Measurements from ENCODE around the gene ELAVL3. TPM values are rescaled to one million over a fixed set of nuclear protein-coding genes. Genes with fewer than 3 reads are reported as not detected.

The ELAVL3 gene
- total and polyA plus RNA-seq, 2 of the 4 experiments (the other 2 are of a cell fraction): not detected

DNA sequence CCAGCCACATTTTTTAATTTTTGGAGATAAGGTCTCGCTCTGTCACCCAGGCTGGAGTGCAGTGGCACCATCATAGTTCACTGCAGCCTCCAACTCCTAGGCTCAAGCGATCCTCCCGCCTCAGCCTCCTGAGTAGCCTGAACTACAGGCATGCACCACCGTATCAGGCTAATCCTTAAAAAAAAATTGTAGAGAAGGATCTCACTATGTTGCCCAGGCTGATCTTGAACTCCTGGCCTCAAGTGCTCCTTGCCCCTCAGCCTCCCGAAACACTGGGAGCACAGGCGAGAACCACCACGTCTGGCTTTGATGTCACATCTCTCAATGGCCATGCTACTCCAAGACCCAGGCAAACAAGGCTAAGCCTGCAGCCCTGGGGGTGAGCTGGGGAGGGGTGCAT lies 24.2 kb downstream of the ELAVL3 start:
- Histone ChIP-seq H3K14ac (replicated peaks; ENCODE audit: low read depth, low read length) (no peak overlapping the region), H3K27me3 (ENCODE audit: control insufficient read depth, insufficient read depth, low read length) (no peaks in the 10 kb centered on the region; the same call in 1 of the 2 replicates), H2AK5ac (ENCODE audit: low read depth, low read length) (no peak overlapping the region), H2BK15ac (ENCODE audit: low read depth, low read length) (no peak overlapping the region), H3K27ac (ENCODE audit: insufficient read depth, low read length) (no peak overlapping the region), H3K79me1 (ENCODE audit: low read depth in 1 of 2, low read length in 2 of 2) (no peaks in the 10 kb centered on the region), H3K9me3 (ENCODE audit: control insufficient read depth, insufficient read depth, low read length) (no peaks in the 10 kb centered on the region), H3K9me1 (ENCODE audit: insufficient read depth, low read length) (no peaks in the 10 kb centered on the region), H4K20me1 (ENCODE audit: insufficient read depth, low read length) (no peaks in the 10 kb centered on the region), H3K56ac (ENCODE audit: extremely low read depth, insufficient read depth, low read length) (no peak overlapping the region), H4K8ac (ENCODE audit: low read depth in 2 of 2, low read length in 2 of 2) (no peak overlapping the region), H4K91ac (ENCODE audit: insufficient read depth, low read depth, low read length) (no peak overlapping the region), H4K5ac (ENCODE audit: low read depth, low read length) (no peak overlapping the region), H3K4me1 (ENCODE audit: control insufficient read depth, insufficient read depth, low read length) (no peaks in the 10 kb centered on the region; the same call in 1 of the 2 replicates), H3K9ac (ENCODE audit: low read depth, low read length) (no peak overlapping the region), H3K4me3 (ENCODE audit: insufficient read depth, low read depth, low read length) (no peak overlapping the region), H3K4ac (ENCODE audit: low read depth, low read length) (no peak overlapping the region), H2BK20ac (ENCODE audit: low read depth, low read length) (no peak overlapping the region), H3K36me3 (ENCODE audit: control insufficient read depth, insufficient read depth, low read length) (no peaks in the 10 kb centered on the region), H3K23ac (ENCODE audit: low read depth, low read length) (no peak overlapping the region), H2BK120ac (ENCODE audit: low read depth, low read length) (no peak overlapping the region), H3K4me2 (ENCODE audit: low read depth, low read length) (no peak overlapping the region), H2AK9ac (replicated peaks; ENCODE audit: low read depth, low read length, poor library complexity) (no peak overlapping the region), H3K18ac (ENCODE audit: low read depth, low read length) (no peak overlapping the region), H2BK5ac (ENCODE audit: low read depth, low read length, poor library complexity, severe bottlenecking) (no peak overlapping the region), H2AFZ (replicated peaks; ENCODE audit: low read length, poor library complexity) (no peak overlapping the region)
- in situ Hi-C loops (cut with MboI; ENCODE audit: low sequenced_read_pairs): no loop called here
- TF ChIP-seq RCOR1 (IDR thresholded peaks at IDR 0.05; ENCODE audit: insufficient replicate concordance, low read length): no peak
- no peak for TF ChIP-seq RAD21 (IDR thresholded peaks at IDR 0.05; ENCODE audit: low read length)
- TF ChIP-seq POLR2A (IDR thresholded peaks at IDR 0.05; ENCODE audit: low read depth, low read length): no peak
- TF ChIP-seq MXI1 (IDR thresholded peaks at IDR 0.05; ENCODE audit: borderline replicate concordance, low read depth, low read length): no peak
- TF ChIP-seq FOS (IDR thresholded peaks at IDR 0.05; ENCODE audit: low read depth, low read length): no peak
- no peak for TF ChIP-seq RFX5 (IDR thresholded peaks at IDR 0.05; ENCODE audit: low read depth, low read length)
- TF ChIP-seq CEBPB (IDR thresholded peaks at IDR 0.05; ENCODE audit: low read depth, low read length): no peak
- no peak for TF ChIP-seq MAFK (IDR thresholded peaks at IDR 0.05; ENCODE audit: low read depth, low read length)
- TF ChIP-seq SMC3 (IDR thresholded peaks at IDR 0.05; ENCODE audit: low read depth, low read length): no peak
- TF ChIP-seq CHD1 (IDR thresholded peaks at IDR 0.05; ENCODE audit: low read depth, low read length): no peak
- TF ChIP-seq, protein P1, sequence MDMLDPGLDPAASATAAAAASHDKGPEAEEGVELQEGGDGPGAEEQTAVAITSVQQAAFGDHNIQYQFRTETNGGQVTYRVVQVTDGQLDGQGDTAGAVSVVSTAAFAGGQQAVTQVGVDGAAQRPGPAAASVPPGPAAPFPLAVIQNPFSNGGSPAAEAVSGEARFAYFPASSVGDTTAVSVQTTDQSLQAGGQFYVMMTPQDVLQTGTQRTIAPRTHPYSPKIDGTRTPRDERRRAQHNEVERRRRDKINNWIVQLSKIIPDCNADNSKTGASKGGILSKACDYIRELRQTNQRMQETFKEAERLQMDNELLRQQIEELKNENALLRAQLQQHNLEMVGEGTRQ (IDR thresholded peaks at IDR 0.05; ENCODE audit: low read depth, low read length): no peak
- TF ChIP-seq, protein P2, sequence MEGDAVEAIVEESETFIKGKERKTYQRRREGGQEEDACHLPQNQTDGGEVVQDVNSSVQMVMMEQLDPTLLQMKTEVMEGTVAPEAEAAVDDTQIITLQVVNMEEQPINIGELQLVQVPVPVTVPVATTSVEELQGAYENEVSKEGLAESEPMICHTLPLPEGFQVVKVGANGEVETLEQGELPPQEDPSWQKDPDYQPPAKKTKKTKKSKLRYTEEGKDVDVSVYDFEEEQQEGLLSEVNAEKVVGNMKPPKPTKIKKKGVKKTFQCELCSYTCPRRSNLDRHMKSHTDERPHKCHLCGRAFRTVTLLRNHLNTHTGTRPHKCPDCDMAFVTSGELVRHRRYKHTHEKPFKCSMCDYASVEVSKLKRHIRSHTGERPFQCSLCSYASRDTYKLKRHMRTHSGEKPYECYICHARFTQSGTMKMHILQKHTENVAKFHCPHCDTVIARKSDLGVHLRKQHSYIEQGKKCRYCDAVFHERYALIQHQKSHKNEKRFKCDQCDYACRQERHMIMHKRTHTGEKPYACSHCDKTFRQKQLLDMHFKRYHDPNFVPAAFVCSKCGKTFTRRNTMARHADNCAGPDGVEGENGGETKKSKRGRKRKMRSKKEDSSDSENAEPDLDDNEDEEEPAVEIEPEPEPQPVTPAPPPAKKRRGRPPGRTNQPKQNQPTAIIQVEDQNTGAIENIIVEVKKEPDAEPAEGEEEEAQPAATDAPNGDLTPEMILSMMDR (conservative IDR thresholded peaks at IDR 0.05; ENCODE audit: low read depth, low read length): no peak
- TF ChIP-seq BHLHE40 (IDR thresholded peaks at IDR 0.05; ENCODE audit: low read depth, low read length): no peak
- TF ChIP-seq, protein P3, sequence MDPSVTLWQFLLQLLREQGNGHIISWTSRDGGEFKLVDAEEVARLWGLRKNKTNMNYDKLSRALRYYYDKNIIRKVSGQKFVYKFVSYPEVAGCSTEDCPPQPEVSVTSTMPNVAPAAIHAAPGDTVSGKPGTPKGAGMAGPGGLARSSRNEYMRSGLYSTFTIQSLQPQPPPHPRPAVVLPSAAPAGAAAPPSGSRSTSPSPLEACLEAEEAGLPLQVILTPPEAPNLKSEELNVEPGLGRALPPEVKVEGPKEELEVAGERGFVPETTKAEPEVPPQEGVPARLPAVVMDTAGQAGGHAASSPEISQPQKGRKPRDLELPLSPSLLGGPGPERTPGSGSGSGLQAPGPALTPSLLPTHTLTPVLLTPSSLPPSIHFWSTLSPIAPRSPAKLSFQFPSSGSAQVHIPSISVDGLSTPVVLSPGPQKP (IDR thresholded peaks at IDR 0.05; ENCODE audit: borderline replicate concordance, low read depth, low read length): no peak
- no peak for TF ChIP-seq NFE2L2 (IDR thresholded peaks at IDR 0.05; ENCODE audit: low read depth, low read length)
- TF ChIP-seq MAZ (IDR thresholded peaks at IDR 0.05; ENCODE audit: borderline replicate concordance, low read depth, low read length): no peak
- intact Hi-C loops (cut with micrococcal nuclease): no loop called here
- ATAC-seq (ENCODE audit: low read depth) (no peak), DNase-seq (no peak)
- dilution Hi-C loops (cut with HindIII; ENCODE audit: low sequenced_read_pairs, unreplicated experiment): no loop called here
- ChIA-PET POLR2A (ENCODE audit: unreplicated experiment) (no interaction called here), CTCF (no interaction called here)
- WGBS, 2 experiments (ENCODE audit: extremely low coverage in 2 of 2, insufficient read length in 1 of 2): 90% methylated on average over 4 of the region's 7 CpGs; no CpG with 5 or more reads in 1 of the 2 experiments
- BruUV-seq (replicated peaks): no TSS peak
